Ascending aorta (tissue), 2 donors: ENCODE measurements around the gene CDHR2. TPM values are rescaled to one million over a fixed set of nuclear protein-coding genes. Genes with fewer than 3 reads are reported as not detected.

ENCODE experiments used
- DNase-seq, 2 donors: peaks; one replicate each; pipeline ENCODE4 v3.0.0-alpha.2; 2019; ENCODE audit warnings: low spot score in 2 of 2
- H3K27ac ChIP-seq, 2 donors: fragments of 200-600 bp; sonication (generic); one replicate each; pipeline ENCODE4 v1.5.1; 2016 to 2017; ENCODE audit warnings: mild to moderate bottlenecking in 1 of 2
- H3K27me3 ChIP-seq: fragments of 200-600 bp; sonication (generic); one replicate; pipeline ENCODE4 v1.5.1; 2017
- H3K36me3 ChIP-seq, 2 donors: fragments of 200-600 bp; sonication (generic); one replicate each; pipeline ENCODE4 v1.5.1; 2016
- H3K4me1 ChIP-seq, 2 donors: fragments of 200-600 bp; sonication (generic); one replicate each; pipeline ENCODE4 v1.5.1; 2016 to 2017; ENCODE audit warnings: mild to moderate bottlenecking in 1 of 2
- H3K4me3 ChIP-seq, 2 donors: fragments of 200-600 bp; sonication (generic); one replicate each; pipeline ENCODE4 v1.5.1; 2016 to 2017; ENCODE audit warnings: mild to moderate bottlenecking in 1 of 2
- H3K9me3 ChIP-seq, 2 donors: fragments of 200-600 bp; sonication (generic); one replicate each; pipeline ENCODE4 v1.5.1; 2016
- intact Hi-C: fragments of 100-400 bp; cut with DNase I; formaldehyde crosslinking; loops from one replicate; pipeline ENCODE4 v1.15.1; 2023
- total RNA-seq: library from RNA; depleted of rRNA; stranded (reverse); fragments of >200 nt; gene quantifications from one replicate; pipeline ENCODE4 v1.1.0, GENCODE V29; 2016
- TF ChIP-seq, protein P1 (sequence below), 3 experiments: fragments of 200-600 bp in 2 of 3; fragments of 450-650 bp in 1 of 3; sonication (generic) in 2 of 3; IDR thresholded peaks; one replicate each; pipeline ENCODE4 v1.5.1; 2016 to 2019; ENCODE audit warnings: antibody characterized with exemption in 3 of 3, mild to moderate bottlenecking in 1 of 3, moderate library complexity in 1 of 3

The CDHR2 gene
- total RNA-seq, 1 donor from 2014 or later = not detected

DNA sequence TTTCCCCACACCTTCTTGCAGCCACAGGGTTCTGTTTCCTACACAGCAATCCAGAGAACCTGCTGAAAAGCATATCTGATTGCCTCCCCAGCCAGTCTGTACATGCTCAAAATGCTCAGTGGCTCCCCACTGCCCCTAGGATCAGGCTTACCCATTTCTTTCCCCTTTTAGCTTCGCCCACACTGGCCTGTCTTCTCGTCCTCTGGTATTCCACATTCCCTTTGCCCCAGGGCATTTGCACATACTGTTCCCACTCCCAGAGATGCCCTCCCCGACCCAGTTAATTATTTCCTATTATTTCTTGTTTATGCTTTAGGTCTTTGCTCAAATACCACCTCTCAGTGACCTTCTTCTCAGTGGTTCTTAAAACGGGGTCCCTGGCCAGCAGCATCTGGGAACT lies 91.5 kb downstream of the CDHR2 start:
- no peak overlapping the region for H3K4me3 ChIP-seq
- H3K27ac ChIP-seq = no peak overlapping the region
- no peaks in the 10 kb centered on the region for H3K9me3 ChIP-seq
- DNase-seq = no peak
- no peaks in the 10 kb centered on the region for H3K36me3 ChIP-seq
- H3K4me1 ChIP-seq = no peaks in the 10 kb centered on the region
- intact Hi-C loops = loop anchor here (5.0 to 10.0 kb wide), 4 partner anchors 196 to 957 kb away; partner anchors contain the start of genes FAF2, HIGD2A, NOP16 and PRELID1
- TF ChIP-seq, protein P1, sequence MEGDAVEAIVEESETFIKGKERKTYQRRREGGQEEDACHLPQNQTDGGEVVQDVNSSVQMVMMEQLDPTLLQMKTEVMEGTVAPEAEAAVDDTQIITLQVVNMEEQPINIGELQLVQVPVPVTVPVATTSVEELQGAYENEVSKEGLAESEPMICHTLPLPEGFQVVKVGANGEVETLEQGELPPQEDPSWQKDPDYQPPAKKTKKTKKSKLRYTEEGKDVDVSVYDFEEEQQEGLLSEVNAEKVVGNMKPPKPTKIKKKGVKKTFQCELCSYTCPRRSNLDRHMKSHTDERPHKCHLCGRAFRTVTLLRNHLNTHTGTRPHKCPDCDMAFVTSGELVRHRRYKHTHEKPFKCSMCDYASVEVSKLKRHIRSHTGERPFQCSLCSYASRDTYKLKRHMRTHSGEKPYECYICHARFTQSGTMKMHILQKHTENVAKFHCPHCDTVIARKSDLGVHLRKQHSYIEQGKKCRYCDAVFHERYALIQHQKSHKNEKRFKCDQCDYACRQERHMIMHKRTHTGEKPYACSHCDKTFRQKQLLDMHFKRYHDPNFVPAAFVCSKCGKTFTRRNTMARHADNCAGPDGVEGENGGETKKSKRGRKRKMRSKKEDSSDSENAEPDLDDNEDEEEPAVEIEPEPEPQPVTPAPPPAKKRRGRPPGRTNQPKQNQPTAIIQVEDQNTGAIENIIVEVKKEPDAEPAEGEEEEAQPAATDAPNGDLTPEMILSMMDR (IDR thresholded peaks at IDR 0.05) = no peak
- no peaks in the 10 kb centered on the region for H3K27me3 ChIP-seq

DNA sequence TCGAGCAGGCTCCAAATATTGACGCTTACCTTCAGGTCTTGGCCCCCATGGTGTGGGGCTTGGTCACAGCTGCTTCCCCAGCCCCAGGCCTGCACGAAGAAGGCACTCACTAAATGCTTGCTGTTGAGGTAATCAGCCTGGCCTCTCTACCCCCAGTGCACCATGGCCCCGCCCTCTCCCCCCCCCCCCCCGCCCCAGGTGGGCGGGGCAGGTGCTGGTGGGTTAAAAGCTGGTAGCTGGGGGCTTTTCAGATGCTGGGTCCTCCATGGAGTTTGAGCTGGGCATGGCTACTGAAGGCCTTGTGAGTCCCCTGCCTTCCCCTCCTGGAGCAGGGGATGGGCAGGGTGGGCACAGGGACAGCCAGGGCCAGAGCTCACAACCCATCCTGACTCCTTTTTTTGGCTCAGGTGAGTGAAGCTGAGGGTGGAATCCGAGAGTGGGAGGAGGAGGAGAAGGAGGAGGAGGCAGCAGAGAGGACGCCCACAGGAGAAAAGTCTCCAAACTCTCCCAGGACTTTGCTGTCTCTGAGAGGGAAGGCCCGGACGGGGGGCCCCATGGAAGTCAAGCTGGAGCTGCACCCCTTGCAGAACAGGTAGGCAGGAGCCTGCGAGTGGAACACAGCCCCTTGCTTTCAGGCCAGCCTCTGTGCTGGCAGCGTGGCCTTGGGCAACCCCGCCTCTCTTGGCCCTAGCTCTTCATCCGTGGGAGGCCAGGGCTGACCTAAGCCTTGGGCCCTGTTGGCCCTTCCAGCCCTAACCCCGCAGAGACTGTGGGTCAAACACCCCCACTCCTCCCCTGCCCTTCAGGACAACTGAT lies 93.7 kb downstream of the CDHR2 start:
- Histone ChIP-seq H3K9me3 (no peaks in the 10 kb centered on the region), H3K27me3 (no peaks in the 10 kb centered on the region), H3K4me1 (peaks cover 3% of the 10 kb centered on the region in 2 donors), H3K4me3 (no peak overlapping the region), H3K36me3 (no peaks in the 10 kb centered on the region), H3K27ac (no peak overlapping the region)
- intact Hi-C loops = loop anchor here (5.0 to 10.0 kb wide), 4 partner anchors 198 to 954 kb away; partner anchors contain the start of genes FAF2, HIGD2A, NOP16 and PRELID1
- TF ChIP-seq, protein P1 (IDR thresholded peaks at IDR 0.05) = no peak
- no peak for DNase-seq

DNA sequence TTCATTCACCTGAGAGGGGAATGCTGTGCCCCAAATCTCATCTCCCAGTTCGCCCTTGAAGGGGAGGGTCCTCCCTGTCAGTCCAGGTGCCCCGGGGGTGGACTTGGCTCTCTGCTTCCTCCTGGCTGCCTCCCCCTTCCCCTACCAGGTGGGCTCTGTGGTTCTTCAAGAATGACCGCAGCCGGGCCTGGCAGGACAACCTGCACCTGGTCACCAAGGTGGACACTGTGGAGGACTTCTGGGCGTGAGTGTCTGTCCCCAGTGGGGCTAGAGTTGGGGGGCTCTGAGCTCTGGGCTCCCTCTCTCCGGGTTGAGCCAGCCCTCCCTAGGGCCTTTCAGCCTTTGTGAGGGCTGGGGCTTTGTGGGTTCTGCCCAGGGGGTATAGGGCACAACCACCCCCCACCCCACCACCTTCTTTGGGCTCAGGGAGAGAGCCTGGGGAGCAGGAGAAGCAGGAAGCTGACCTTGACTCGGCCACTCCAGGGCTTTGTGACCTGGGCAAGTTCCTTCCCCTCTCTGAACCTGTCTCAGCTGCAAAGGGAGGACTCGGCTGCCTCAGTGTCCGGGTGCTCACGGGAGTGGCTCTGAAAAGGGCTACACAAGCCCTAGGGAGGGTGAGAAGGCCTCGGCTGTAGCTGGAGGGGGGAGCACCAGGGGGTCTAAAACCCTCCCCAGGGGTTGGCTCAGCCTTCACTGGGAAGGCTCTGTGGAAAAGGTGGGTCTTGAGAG lies 94.5 kb downstream of the CDHR2 start:
- Histone ChIP-seq H3K27me3 (no peaks in the 10 kb centered on the region), H3K9me3 (no peaks in the 10 kb centered on the region), H3K27ac (no peak overlapping the region), H3K4me1 (peaks cover 3 to 10% of the 10 kb centered on the region in 2 donors), H3K4me3 (no peak overlapping the region), H3K36me3 (no peaks in the 10 kb centered on the region)
- DNase-seq = no peak
- intact Hi-C loops = loop anchor here (5.0 to 10.0 kb wide), 4 partner anchors 199 to 954 kb away; partner anchors contain the start of genes FAF2, HIGD2A, NOP16 and PRELID1
- TF ChIP-seq, protein P1 (IDR thresholded peaks at IDR 0.05) = no peak

DNA sequence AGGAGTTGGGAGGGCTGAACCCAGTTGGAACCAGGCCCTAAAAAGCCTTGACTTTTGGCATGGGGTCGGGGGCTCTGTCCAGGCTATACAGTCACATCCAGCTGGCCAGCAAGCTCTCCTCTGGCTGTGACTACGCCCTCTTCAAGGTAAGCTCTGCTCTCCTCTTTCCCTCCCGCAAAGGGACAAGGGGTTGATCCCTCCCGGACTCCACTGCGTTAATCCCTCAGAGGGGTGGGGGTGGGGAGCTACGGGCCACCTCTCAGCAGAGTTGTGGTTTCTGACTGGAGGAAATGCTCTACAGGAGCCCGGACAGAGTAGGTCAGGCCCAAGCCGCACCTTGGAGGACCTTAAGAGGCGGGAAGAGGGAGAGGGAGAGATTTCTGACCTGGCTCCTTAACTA lies 95.2 kb downstream of the CDHR2 start:
- no peaks in the 10 kb centered on the region for H3K9me3 ChIP-seq
- H3K27me3 ChIP-seq = no peaks in the 10 kb centered on the region
- intact Hi-C loops = loop anchor here (5.0 to 10.0 kb wide), 4 partner anchors 199 to 953 kb away; partner anchors contain the start of genes FAF2, HIGD2A, NOP16 and PRELID1
- no peak for DNase-seq
- H3K4me3 ChIP-seq = no peak overlapping the region
- TF ChIP-seq, protein P1 (IDR thresholded peaks at IDR 0.05) = no peak
- H3K4me1 ChIP-seq = peaks cover 3 to 10% of the 10 kb centered on the region in 2 donors
- H3K36me3 ChIP-seq = no peaks in the 10 kb centered on the region
- H3K27ac ChIP-seq = no peak overlapping the region

DNA sequence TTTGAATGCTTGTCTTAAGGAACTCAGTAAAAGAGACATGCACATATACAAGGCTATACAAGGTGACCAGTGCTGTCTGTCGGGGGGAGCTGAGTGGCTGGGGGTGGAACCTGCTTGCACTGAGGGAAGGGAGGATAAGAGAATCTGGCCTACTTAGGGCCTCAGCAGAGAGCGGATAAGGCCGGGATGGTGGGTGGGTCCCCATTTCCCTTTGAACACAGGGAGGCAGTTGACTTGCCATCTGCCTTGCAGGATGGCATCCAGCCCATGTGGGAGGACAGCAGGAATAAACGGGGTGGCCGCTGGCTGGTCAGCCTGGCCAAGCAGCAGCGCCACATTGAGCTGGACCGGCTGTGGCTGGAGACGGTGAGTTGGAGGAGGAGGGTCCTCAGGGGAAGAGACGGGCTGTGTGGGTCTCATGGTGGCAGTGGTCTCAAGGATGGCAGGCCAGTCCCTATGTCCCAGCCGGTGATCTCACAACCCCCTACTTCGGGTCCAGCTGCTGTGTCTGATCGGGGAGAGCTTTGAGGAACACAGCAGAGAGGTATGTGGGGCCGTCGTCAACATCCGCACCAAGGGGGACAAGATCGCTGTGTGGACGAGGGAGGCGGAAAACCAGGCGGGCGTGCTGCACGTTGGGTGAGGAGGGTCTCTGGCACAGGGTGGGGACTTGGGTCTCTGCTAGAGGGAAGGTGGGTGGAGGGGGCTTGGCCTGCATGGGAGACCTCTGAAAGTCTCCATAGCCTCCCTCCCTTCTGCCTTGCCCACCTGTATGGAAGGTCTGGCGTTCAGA lies 95.9 kb downstream of the CDHR2 start:
- intact Hi-C loops = loop anchor here (5.0 to 10.0 kb wide), 4 partner anchors 200 to 952 kb away; partner anchors contain the start of genes FAF2, HIGD2A, NOP16 and PRELID1
- Histone ChIP-seq H3K9me3 (no peaks in the 10 kb centered on the region), H3K27ac (no peak overlapping the region), H3K4me1 (peaks cover 3 to 10% of the 10 kb centered on the region in 2 donors), H3K4me3 (no peak overlapping the region), H3K27me3 (no peaks in the 10 kb centered on the region), H3K36me3 (no peaks in the 10 kb centered on the region)
- no peak for DNase-seq
- TF ChIP-seq, protein P1 (IDR thresholded peaks at IDR 0.05) = no peak
